Measurements from ENCODE around the gene PGAM5. TPM values are rescaled to one million over a fixed set of nuclear protein-coding genes. Genes with fewer than 3 reads are reported as not detected.
A peak's percentile ranks its signal among the peaks of the same experiment; 100 is the strongest.

PGAM5 gene
- 10 to 100 TPM; 22.6 to 25.2 TPM for total RNA-seq
- long read RNA-seq = 0 reads

DNA sequence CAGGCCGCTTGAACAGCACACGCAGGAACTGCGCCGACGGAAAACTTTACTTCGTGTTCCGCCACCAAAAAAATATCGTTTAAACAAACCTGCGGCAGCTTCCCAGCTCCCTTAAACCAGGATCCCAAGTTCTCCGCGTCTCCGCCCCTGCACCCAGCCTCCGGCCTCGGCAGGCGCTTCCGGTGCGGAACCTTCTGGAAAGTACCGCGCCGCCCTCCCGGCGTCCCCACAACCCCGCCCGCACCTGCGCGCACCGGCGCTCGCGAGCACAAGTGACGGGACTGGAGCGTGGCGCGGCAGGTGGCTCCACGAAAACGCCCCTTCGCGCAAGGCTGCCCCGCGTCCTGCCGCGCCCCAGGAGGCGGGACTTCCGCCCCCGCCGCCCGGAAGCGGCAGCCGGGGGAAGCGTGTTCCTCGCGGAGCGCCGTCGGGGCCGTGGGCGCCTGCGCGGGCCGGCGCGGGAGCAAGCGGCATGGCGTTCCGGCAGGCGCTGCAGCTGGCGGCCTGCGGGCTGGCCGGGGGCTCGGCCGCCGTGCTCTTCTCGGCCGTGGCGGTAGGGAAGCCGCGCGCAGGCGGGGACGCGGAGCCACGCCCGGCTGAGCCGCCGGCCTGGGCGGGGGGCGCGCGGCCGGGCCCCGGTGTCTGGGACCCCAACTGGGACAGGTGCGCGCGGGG lies at the start of gene PGAM5:
Gene PGAM5 (plus strand): TSS at position 438 of the 675 bp plus-strand sequence. CDS start 35 bp downstream, at position 473.
- DNase-seq (peak; percentile 83), ATAC-seq (peak; percentile 95 to 98)
- intact Hi-C loops (cut with DNase I) = no loop called here

DNA sequence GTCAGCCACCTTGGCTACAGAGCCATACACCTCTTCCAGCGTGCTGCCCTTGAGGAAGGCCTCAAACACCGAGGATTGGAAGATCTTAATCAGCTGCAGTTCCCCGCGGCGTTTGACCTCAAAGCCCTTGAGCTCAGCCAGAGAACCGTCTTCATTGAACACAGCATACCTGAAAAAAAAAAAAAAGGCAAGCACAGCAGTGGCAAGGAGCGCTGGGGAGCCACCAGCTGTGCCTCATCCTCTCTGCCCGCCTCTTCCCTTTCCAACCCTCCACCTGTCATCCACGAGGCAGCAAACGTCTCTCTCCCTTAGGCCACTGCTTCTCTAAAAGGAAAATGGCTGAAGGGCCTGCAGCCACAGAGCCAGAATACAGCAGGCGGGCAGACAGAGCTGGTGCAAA lies 49.6 kb upstream of the PGAM5 start:
- no peak for ATAC-seq
- intact Hi-C loops (cut with DNase I) = no loop called here

DNA sequence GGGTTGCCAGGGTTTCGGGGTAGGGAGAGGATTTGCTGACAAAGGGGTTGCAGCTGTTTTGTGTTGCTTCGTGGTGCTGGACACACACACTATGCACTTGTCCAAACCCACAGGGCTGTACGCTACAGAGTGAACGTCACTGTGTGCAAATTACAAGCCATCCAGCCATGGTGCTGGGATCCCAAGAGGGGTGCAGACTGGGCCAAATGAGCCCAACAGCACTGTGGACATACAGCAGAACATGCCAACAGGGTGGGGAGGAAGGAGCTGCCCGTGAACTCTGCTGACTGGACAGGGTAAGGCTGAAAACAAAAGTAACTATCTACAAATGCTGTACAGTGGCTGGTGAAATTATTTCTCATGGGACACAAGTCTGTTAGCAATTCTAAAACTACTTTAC lies 48.7 kb upstream of the PGAM5 start:
- DNase-seq = no peak
- ATAC-seq = peak; percentile 52 to 89
- intact Hi-C loops (cut with DNase I) = no loop called here

More for the DNA sequence above, 49.6 kb upstream of the PGAM5 start:
- DNase-seq = no peak

DNA sequence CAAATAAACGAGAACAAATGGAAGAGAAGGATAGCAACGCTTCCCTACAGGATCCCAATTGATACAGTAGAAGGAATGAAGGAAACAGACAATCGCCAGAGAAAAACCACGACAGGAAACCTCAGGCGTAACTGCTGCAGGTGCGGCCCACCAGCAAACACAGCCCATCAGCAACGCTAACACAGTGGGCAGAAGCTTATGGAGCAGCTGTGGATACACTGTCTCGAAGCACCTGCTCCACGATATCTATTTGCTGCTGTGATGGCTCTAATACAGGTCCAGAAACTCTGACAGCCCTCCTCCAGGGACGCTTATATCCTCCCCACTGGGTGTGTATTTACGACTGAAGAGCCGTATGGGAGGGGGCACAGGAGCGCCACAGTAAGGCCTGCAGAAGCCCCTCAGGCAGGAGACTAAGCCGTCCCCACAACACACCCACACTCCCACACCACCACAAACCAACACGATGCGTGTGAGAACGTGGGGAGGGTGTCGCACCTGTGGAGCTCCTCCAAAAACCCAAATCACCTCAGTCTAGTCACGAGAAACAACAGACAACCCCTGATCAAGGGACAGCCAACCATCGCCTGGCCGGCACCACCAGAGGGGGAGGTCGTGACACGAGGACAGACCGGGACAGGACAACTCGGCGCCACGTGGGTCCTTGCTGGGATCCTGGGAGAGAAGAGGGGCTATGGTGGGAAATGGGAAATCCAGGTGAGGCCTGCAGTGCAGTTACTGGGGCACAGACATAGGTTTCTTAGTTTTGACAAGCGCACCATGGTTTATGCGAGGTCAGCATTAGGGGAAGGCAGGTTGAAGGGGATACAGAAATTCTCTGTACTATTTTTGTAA lies 47.5 kb upstream of the PGAM5 start:
- DNase-seq (no peak), ATAC-seq (no peak)
- intact Hi-C loops (cut with DNase I) = no loop called here

DNA sequence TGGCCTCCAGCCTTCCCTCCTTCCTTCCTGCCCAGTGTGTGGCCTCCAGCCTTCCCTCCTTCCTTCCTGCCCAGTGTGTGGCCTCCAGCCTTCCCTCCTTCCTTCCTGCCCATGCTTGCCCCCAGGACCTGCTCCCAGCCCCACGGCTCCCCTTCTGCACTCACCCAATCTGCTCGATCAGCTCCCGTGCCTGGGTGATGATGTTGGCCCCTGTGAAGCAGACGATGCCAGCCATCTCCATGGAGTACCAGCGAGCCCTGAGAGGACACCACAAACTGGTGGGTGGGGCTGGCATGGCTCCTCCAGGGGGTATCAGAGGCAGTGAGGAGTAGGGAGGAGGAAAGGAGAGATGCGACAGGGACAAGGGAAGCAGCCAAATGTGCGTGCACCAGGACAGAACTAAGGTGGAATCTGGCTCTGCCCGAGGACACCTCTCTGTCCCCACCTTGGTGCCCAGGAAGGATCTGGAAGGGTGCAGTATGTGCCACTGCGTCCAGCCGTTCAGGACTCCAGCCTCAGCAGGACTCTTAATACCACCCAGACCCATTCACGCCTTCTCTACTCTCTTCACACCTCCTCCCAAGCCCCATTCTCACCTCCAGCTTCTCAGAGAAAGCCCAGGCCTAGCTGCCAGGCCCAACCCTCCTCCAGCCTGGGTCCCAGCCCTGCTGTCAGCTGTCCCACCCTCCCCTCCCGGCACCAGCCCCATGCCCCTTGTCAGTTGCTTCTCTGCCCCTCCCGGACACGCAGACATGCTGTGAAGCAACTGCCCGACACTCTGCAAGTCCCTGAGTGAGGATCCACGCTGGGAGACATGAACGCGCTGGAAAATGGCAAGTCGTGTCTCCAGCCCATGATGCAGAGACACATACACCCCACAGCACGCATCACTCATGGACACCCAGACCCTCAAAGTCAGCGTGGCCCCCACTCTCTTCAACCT lies 46.2 kb upstream of the PGAM5 start:
- DNase-seq = no peak
- intact Hi-C loops (cut with DNase I) = no loop called here
- ATAC-seq = no peak

DNA sequence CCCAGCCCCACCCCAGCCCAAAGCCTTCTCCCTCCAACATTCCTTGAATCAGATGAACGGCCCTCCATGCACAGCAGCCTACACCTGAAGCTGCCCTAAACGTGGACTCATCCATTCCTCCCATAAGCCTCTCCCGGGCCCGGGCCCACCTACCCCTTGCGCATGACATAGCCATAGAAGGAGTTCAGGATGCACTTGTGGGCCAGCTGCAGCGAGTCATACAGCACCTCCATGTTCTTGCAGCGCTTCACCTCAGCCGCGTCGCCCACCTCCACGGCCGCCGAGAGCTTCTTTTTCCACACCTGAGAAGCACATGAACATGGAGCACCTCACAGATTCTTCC lies 45.5 kb upstream of the PGAM5 start:
- DNase-seq = no peak
- intact Hi-C loops (cut with DNase I) = no loop called here
- ATAC-seq = no peak

DNA sequence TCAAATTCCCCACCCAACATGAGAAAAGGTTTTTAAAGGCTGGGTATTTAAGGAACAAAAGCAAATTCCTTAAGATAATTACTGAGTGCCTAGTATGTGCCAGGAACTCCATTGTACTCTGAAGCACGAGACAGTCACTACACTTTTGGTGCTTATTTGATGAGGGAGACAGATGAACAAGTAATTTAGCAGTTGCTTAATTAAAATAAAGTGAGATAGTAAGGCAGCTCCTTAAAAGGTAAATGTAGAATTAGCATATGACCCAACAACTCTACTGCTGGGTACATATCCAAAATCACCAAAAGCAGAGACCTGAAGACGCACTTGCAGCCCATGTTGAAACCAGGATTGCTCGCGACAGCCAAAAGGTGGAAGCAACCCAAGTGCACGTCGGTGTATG lies 44.8 kb upstream of the PGAM5 start:
- intact Hi-C loops (cut with DNase I) = no loop called here
- DNase-seq (no peak), ATAC-seq (no peak)

DNA sequence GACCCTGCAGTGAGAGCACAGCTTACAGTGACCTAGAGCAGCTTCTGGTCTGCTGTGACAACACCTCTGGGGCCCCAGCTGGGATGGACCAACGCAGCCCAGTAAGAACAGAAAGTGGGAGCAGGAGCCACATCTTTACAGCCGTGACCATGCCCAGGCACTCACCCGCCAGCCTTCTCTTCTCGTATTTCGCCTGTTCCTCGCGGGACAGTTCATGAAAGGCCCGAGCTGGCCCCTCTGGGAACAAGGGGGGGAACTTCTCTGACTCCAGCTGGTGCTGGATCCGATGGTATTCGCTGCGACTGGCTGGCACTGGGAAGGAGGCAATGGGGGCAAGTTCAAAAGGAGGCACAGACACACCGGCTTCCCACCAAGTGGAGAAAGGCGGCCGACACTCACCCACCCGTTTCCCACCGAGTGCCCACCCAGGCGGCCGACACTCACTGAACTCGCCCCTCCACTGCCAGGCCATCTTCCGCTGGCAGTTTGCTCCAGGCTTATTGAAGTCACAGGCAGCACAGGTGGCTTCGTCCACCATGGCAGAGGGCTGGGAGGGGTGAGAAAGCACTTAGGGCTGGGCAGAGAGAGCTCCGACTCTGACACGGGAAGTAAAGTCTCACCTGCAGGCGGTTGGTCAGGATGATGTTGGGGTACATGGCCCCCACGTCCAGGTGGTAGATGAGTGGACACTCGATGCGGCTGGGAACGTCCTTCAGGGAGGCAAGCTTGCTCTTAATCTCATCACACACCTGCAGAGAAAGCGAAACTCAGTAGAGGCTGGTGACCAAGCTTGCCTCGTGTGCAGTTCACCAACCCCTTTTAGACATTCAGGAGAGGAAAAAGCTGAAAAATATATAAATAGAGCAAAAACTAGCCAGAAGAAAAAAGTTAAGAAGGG lies 42.2 kb upstream of the PGAM5 start:
- DNase-seq = no peak
- intact Hi-C loops (cut with DNase I) = no loop called here
- no peak for ATAC-seq

DNA sequence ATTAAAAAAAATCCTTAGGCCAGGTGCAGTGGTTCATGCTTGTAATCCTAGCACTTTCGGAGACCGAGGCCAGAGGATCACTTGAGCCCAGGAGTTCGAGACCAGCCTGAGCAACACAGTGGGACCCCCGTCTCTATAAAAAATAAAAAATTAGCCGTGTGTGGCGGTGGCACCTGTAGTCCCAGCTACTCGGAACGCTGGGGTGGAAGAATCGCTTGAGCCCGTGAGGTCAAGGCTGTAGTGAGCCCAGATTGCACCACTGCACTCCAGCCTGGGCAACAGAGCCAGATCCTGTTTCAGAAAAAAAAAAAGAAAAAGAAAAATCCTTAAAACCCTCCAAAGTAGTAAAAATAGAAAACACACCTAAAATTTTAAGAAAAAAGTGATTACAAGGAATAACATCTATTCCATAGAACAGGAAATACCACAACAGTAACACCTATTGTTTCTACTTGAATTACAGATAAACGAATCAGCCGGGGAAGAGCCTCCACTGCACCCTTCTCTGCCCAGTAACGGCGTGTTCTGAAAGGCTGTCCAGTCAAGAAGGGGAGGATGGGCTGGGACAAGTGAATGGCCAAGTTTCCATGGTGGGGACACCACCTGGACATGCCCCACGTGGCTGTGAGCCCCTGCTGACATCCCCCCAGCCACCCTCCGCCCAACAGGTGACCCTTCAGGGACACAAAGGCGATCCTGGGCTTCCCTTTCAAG lies 41.3 kb upstream of the PGAM5 start:
- ATAC-seq (no peak), DNase-seq (no peak)
- intact Hi-C loops (cut with DNase I) = no loop called here

DNA sequence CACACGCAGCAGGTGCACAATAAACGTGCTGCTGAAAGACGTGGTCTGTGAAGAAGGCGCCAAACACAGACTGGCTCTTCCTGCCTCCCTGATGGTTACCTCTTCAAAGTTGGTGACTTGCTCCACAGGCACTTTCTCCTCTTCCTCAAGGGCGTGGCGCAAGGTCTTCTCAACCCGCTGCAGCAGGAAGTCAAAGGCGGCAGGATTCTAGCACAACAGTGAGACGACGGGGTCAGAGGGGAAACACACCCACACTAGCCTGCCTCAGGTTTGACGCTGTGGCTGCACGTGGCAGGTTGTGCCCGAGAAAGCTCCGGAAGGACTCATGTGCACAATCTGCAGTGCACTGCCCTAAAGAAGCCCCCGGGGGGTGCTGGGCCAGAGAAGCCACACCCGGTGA lies 38.5 kb upstream of the PGAM5 start:
- intact Hi-C loops (cut with DNase I) = no loop called here
- no peak for DNase-seq
- ATAC-seq = no peak

DNA sequence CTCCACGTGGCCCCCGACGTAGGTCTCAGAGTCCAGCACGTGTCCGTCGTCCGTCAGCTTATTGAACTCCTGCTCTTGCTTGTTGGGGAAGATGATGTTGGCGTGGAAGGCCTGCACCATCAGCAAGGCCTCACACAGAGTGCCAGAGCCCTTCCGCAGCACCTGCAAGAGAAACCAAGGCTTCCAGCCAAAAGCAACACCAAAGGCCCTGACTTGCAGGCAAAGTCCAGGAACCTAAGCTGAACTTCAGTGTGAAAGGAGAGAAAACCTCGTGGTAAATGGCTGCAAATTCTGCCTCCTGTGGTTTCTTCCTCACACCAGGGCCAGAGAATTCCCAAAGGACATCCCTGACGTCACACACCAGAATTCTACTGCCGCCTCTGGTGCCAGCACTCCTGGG lies 38.0 kb upstream of the PGAM5 start:
- intact Hi-C loops (cut with DNase I) = no loop called here
- no peak for DNase-seq
- ATAC-seq = no peak

DNA sequence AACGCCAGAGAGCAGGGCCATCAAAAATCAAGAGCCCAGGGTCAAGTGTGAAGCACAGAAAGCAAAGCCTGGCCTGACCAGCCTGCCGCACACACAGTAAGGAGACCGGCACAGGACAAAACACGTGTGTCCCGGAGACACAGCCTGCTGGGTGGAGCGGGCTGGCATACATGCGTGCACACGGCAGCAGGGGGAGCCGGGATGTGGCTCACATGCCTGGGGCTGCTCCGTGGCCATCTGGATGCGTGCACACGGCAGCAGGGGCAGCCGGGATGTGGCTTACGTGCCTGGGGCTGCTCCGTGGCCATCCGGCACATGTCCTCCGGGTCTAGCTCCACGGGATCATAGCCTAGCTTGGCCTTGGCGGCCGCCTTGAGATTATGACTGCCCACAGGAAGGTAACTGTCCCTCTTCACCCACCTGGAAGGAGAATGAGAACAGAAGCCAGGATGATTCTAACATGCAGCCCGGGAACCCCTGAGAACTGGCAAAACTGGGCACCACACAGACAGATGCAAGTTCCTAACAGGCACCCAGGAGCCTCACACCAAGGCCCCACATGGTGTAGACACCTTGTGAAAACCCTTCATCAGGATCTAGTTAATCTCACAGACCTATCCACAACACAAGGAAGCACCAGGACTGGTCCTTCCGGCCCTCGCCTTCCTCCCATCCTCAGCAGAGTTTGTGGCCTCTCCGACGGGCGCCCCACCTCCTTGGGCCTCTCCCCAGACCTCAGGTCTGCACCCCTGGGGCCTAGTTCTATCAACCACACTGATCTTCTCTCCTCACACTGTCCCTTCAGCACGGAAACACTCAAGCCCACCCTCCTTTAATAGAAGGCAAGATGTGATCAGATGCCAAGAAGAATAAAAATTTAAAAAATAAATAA lies 37.1 kb upstream of the PGAM5 start:
- DNase-seq (no peak), ATAC-seq (no peak)
- intact Hi-C loops (cut with DNase I) = no loop called here

DNA sequence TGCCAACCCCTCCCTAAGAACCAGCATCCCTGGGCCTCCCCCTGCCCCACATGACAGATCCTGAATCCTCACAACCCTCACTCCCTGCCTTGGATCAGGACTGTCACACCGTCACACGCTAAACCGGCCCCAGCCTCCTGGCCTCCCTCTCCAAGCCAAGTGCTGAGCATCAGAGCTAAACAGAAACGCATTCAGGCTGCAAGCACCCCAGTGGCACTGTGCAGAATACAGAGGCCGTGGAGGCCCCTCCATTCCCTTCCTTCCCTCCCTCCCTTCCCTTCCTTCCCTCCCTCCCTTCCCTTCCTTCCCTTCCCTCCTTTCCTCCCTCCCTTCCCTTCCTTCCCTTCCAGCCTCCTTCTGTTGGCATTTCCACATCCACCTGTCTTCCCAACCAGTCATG lies 36.1 kb upstream of the PGAM5 start:
- no peak for ATAC-seq
- no peak for DNase-seq
- intact Hi-C loops (cut with DNase I) = no loop called here

DNA sequence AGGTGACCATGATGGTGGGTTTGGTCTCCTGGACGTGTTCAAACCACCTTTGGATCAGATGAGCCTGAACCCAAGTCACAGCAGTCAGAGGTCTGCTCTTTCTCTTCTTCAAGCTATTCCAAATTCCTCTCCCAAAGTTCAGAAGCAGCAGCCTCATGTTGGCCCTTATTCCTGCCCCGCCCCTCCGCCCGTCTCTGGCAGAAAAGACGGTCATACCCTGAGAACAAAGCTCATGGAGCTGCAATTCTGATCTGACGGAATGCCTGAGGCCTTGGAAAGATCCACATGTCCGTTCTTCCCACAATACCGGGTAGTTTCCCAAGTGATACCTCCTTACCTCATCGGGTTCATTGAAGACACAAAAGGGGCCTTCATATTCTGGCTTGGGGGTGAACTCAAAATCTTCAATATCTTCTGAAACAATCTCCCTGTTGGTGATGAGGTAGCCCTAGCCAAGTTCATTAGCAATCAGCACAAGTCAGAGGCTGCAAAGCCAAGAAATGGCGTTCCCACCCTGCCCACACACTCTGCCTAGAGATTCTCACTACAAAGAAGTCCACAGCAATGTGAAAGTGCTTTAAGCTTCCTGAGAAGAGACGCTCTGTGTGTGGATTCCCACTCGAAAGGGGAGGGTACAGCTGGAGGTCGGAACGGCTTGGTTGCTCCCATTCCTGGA lies 34.7 kb upstream of the PGAM5 start:
- intact Hi-C loops (cut with DNase I) = no loop called here
- ATAC-seq (no peak), DNase-seq (no peak)

DNA sequence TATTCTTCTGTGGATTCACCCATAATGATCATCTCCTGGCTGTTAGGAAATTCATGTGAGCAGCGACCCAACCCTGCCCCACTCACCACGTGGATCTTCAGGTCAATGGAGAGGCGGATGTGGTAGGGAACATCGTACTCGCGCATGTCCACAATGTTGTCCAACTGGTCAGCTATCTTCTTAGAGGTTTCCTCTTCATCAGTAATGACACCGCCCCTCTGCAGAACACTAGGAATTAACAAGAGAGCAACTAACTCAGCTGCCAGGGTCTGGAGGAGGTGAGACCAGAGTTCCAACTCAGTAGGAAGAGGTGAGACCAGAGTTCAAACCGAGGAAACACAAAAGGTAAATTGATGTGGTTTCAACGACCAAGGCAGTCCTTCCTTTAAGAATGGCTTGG lies 33.1 kb upstream of the PGAM5 start:
- no peak for DNase-seq
- intact Hi-C loops (cut with DNase I) = no loop called here

DNA sequence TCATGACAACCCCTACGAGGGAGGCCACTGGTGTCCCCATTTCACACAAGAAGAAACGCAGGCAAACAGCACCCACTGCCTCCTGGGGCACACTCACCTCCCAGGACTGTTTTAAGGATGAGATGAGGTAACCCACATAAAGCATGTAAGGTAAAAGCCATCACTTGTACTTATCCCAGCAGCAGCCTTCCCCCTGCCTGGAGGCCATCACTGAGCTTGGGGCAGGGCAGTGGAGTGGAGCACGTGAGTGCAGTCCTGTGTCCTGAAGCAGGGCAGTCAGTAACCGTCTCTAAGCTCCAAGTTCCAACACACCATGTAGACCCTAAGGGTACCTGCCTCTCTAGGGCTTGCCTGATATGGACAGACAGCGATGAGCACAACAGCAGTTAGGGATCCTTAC lies 25.2 kb upstream of the PGAM5 start:
- no peak for DNase-seq
- intact Hi-C loops (cut with DNase I) = no loop called here
- no peak for ATAC-seq

More for the DNA sequence above, 33.1 kb upstream of the PGAM5 start:
- ATAC-seq = no peak

DNA sequence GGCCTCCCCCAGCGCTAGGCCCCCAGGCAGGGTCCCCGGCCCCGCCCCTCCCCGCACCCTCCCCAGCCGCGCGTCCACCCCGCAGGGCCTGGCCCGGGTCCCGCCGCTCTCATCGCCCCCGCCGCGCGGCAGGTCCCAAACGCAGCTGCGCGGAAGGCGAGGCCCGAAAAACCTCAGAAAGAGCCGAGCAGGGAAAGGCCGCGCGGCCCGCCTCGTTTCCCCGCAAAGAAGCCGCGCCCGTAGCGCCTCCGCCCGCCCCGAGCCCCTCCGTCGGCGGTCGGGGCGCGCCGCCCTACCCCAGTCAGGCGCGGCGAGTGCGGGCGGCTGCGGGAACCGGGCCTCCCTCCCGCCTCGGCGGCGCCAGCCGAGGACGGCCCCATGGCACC lies 23.8 kb upstream of the PGAM5 start:
- peak; percentile 42 for DNase-seq
- intact Hi-C loops (cut with DNase I) = no loop called here
- peak; percentile 48 to 73 for ATAC-seq

Data from left cardiac atrium (tissue), 4 donors.